8988T (cell line): ENCODE data around the gene TNIP2.
"Not testable (repeated sequence)": the region's sequence is repeated elsewhere in the genome, so short reads cannot be mapped to it uniquely, and the experiment has no call there.

Experiments
- DNase-seq: peaks from one replicate; pipeline ENCODE4 v3.0.0; 2011

TNIP2 gene

GRCh38 chr4:2767705-2768074 lies 11.6 kb upstream of the TNIP2 start:
- DNase-seq, result no peak

DNA sequence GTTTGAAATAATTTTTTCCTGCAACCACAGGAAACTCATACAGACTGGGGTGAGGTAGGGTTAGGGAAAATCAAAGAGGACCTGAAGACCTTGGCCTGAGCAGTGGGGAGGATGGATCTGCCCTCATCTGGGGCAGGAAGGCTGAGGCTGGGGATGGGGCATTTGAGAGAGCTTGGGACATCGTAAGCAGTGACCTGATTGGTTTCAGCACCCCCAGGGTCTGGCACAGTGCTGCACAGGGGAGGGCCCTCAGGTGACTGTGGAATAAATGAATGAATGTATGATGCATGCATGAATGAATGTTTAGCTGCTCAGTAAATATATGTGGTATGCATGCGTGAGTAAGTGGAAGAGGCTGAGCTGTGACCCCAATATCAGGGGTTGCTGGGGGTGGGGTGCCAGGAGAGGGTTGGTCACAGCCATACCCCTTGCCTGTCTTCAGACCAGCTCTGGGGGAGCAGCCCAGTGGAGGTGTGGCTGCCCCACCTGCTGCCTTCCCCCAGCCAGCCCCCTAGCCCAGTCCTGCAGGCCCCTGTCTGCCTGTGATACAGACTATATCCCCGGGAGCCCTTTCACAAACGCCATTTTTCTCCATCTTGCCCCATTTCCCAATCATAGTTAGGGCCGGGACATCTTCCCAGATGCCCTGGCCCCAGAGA lies 11.0 kb upstream of the TNIP2 start:
- DNase-seq, result no peak

GRCh38 chr4:2765832-2766526 lies 9.8 kb upstream of the TNIP2 start:
- no peak for DNase-seq

GRCh38 chr4:2763511-2763967 lies 7.4 kb upstream of the TNIP2 start:
- DNase-seq, result no peak

- not testable (repeated sequence) for DNase-seq
These were observed 6.6 kb upstream of the TNIP2 start for GRCh38 chr4:2762486-2763370.

- no peak for DNase-seq
These were observed 5.9 kb upstream of the TNIP2 start for GRCh38 chr4:2762048-2762447.

DNA sequence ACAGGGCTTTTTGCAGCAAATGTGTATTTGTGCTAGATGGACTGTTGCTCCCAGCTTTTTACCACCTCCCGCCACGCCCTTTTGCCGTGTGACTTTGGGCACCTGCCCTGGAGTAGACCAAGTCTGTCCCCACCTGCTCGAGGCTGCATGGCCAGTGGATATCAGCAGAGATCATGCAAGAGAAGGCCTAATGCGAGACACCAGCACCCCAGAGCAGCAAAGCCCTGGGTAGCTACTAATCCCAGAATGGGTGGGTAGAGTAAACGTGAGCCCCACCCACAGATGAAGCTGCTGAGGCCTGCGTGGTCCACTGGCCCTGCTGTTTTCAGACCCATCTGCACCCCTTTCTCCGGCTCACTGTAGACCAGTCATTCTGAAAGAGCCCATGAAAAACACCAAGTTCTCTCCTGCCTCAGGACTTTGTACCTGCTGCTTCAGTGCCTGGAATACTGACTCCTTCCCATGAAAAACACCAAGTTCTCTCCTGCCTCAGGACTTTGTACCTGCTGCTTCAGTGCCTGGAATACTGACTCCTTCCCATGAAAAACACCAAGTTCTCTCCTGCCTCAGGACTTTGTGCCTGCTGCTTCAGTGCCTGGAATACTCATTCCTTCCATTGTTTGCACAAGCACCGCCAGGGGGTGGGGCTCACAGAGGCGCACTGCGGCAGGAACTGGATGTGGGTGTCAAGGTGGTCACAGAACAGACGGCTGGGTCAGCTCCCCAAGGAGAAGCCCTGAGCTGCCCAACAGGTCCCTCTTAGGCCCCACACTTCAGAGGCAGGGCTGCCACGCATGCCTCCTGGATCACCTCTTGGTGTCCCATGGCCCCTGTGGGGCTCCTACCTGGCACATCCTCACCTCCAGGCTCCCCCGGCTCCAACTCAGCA lies 5.1 kb upstream of the TNIP2 start:
- no peak for DNase-seq

DNA sequence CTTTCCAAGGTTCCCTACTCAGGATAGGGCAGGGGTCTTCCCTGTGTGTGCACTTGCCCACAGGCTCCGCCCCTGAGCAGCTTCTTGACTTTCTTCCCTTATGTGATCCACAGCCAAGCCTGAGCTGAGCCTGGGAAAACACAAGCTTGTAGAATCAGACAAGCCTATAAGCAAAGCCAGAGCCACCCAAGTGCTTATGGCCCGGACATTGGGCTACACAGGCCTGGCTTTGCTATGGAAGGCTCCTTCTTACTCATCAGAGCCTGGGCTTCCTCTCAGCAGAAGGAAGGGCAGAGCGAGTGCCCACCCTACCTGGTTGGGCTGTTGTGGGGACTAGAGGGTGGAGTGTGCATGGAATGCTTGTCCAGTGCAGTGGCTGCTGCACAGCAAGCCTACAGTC lies 1.3 kb upstream of the TNIP2 start:
- no peak for DNase-seq

DNA sequence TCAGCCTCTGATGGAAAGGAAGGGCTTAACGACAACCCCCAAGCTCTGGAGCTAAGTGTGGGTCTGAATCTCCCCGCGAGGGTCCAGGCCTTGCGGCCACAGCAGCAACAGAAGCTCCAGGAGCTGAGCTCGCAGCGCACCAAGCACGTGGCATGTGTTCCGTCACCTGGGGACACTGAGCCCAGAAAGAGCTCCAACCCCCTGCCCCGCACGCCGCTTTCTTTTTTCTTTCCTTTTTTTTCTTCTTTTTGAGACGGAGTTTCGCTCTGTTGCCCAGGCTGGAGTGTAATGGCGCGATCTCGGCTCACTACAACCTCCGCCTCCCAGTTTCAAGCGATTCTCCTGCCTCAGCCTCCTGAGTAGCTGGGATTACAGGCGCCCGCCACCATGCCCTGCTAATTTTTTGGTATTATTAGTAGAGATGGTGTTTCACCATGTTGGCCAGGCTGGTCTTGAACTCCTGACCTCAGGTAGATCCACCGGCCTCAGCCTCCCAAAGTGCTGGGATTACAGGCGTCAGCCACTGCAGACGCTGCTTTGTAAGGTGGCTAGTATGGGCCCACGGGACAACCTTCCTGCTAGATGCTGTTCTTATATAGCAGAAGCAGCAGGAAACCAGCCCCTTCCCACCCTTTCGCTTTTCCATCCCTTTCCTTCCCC lies 685 bp upstream of the TNIP2 start:
- no peak for DNase-seq

GRCh38 chr4:2754848-2755819 lies 1.0 kb downstream of the TNIP2 start:
- peak; percentile 48 for DNase-seq

DNA sequence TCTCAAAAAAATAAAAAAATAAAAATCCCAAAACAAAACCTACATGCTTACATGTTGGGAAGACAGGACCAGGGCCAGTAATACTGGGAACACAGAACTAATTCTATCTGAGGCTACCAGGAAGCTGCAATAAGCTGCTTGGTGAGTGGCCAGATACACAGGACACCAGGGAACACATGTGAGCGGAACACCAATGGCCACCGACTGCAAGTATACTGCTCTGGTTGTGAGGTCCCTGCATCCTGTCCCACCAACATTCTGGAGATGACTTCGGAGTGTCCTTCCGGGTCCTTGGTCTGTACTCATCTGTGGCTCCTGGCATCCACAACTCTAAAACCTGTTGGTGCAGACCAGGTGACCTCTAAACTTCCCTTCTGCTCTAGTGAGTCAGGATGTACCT lies 2.7 kb downstream of the TNIP2 start:
- no peak for DNase-seq

GRCh38 chr4:2750719-2751605 lies 5.2 kb downstream of the TNIP2 start:
- no peak for DNase-seq

DNA sequence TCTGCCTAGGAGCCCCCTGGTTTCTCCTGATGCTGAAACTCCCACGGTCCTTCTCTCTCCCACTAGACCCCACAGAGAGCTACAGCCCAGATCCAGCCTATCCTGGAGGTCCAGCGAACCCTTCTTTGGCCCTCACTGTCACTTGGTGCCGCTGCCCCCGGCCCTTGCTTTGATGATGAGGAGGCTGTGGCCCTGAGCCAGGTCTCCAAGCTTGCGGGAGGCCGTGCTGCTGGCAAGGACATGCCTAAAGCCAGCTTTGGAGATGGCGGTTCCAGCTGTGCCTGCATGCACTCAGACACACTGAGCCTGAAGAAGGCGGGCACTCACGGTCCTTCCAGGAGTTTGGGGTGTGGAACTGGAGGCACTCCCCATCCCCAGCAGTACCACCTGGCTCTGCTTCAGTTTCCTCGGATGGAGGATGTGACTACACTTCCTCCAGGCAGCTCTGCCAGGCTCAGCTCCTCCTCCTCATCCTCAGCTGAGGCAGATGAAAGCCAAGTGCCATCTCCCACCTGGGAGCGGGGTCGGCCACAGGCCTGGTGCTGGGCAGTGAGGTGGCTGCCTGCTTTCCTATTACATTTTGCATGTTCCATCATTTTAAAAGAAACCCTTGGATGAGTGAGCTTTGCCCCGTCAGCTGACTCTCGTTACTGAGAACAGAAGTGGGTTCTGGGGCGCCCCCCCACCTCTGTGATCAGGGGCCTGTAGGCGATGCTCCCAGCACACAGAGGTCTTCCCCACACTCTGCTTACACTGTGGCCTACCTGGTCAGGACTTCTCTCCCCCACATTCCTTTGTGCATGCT lies 9.0 kb downstream of the TNIP2 start:
- no peak for DNase-seq

GRCh38 chr4:2745981-2746806 lies 9.9 kb downstream of the TNIP2 start:
- DNase-seq, result peak; percentile 68

- DNase-seq, result no peak
These were observed 10.6 kb downstream of the TNIP2 start for GRCh38 chr4:2745516-2745915.

- no peak for DNase-seq
These were observed 11.4 kb downstream of the TNIP2 start for GRCh38 chr4:2744576-2745270.
